Measurements from ENCODE around the gene NTRK2.
A peak's percentile ranks its signal among the peaks of the same experiment; 100 is the strongest.

NTRK2 gene

DNA sequence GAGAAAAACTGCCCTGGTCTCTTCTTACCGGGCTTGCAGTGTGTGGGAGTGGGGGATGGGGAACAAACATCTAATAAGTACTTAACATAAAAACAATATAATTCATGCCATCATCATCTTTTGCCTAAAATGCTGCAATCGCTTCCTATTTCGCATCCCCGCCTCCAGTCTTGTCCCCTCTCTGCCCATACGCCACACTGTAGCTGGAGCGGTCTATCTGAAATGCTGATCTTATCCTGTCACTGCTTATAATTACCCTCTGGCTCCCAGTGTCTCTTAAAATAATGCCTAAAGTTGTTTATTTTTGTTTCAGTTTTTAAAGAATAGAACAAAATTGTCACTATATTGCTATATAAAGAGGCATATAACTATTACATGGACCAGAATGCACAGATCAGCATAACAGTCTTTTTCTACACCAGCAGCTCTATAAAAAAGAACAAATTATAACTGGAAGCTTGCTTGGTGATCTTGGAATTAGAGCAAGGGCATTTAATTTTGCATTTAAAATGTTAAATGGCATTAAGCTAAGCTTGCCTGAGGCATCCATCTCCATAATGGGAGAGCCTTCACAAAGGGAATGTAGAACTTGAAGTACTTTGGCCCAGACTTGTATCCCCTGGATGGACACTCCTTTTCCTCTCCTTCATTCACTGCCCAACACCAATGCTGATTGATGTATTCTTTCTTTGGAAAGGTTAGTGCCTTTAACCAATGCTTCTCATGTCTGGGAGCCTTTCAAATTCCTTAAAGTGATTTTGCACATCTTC lies 12.2 kb downstream of the NTRK2 start:
- no peak for DNase-seq (ENCODE audit: low read depth)

DNA sequence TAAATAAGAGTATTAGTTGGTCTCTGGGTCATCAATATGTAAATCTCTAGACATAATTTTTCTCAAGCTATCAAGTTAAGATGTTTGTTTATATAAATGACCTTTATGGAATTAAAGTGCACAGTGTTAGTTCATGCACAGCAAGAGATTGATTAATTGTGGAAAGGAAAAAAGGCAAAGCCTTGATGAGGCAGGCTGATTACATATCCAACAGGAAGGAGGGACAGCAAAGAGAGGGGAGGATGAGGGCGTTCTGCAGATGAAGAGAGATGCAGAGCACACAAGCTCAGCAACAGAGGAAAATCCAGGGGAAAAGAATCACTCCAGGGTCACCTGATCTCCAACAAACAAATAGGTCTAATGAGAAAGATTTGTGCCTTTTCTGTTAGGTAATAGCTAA lies 16.5 kb downstream of the NTRK2 start:
- no peak for DNase-seq (ENCODE audit: low read depth)

DNA sequence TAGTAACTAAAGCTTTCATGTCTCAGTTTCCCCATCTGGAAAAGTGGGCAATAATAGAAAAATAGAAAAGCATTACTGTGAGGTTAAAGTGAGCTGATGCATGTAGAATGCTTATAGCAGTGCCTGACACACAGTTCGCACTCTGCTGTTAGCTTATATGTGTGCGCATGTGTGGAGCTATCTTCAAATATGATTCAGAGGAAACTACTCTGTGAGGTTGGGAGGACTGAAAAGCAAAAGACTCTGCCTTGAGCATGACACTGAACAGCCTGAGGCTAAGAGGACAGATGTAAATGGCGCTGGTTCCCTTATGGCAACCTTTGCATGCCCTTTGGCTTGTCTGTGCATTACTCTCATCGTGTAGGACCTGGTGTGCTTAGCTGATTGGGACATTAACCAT lies 19.4 kb downstream of the NTRK2 start:
- DNase-seq (ENCODE audit: low read depth): no peak

DNA sequence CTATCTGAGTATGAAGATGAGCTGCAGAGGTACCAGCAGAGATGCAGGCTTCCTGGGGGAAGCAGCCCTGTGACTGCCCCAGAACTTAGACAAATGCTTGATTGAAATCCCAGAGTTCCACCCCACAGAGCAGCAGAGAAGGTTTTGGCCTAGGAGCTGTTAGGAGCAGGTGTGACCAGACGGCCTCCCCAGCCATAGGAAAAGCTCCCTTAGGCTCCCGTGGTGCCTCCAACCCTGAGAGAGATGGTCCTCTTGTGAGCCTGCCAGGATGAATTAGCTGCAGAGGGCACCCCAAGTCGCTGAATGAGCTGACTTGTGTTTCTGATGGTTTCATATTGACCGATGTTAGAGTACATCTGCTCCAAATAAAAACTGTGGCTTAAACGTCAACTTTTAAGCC lies 22.1 kb downstream of the NTRK2 start:
- no peak for DNase-seq (ENCODE audit: low read depth)

DNA sequence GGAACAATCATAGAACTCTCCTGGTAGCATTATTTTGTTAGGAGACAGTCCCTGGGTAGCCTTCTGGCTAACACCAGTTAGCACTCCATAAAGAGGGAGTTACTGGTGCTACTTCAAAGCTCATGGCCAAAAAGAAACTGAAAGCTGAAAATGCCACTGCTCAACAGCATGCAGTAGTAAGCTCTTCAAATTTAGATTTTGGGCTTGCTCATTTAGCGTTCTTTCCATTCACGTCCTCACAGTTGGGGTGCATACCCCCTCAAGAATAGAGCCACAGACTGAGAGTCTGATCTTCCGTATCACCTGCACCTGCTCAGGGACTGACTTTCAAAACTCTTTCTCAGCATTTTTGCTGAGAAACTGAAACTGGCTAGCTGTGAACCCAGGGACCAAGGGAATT lies 24.7 kb downstream of the NTRK2 start:
- no peak for DNase-seq (ENCODE audit: low read depth)

DNA sequence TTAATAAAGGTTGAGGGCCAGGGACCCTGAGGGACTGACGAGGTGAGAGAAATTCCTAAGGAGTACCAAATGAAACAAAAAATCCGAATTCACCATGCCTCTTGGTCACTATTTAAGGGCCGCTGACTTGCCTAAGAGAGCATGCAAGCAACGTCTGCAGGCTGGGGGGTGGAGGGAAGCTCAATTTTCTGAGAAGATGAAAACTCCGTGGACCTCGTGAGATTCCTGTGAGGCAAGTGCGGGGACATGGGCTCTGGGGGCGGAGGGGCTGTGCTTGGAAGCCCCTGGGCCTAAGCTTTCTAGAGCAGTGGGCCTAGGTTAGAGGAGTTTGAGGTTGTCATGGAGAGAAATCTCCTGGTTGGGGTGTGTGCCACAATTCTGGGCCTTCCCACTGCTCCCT lies 27.5 kb downstream of the NTRK2 start:
- DNase-seq (ENCODE audit: low read depth): no peak

DNA sequence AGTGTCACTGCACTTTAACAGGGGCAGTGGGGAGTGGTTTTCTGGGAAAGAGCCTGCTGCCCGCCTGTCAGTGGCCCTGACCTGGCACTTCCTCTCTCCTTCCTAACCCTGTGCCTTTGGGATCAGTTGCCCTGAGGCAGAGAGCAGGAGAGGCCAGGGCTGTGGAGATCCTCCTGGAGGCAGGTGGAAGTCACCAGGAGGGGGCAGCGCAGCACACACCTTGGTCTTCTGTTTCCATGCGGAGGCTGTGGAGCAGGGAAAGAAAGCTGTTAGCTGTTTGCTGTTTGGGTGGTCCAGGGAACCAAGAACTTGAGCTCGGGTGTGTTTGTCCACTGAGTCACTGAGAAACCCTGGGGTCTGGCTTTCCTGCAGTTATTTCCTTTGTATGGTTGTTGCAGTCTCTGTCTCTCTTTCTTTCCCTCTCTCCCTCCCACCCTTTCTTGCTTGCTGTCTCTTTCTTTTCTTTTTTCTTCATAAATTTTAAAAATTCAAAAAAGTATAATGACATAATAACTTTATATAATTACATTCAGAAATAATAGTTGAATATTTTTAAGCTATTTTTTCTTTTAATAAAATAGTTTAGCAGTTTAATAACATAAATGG lies 28.1 kb downstream of the NTRK2 start:
- DNase-seq (ENCODE audit: low read depth): peak; percentile 2

DNA sequence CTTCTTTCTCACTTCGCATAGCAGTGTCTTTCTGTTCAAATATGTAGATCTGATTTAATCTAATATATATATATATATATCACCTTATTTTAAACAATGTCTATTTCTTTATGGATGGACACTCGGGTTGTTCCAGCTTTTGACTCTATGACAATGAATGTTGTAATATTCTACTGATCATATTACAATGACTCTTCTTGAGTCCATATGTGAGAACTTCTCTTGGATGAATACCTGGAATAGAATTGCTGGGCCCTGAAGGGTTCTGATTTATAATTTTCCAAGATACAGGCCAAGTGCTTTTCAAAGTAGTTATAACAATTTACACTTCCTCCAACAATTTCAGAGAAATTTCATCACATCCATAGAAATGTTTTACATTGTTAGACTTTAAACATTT lies 28.8 kb downstream of the NTRK2 start:
- no peak for DNase-seq (ENCODE audit: low read depth)

DNA sequence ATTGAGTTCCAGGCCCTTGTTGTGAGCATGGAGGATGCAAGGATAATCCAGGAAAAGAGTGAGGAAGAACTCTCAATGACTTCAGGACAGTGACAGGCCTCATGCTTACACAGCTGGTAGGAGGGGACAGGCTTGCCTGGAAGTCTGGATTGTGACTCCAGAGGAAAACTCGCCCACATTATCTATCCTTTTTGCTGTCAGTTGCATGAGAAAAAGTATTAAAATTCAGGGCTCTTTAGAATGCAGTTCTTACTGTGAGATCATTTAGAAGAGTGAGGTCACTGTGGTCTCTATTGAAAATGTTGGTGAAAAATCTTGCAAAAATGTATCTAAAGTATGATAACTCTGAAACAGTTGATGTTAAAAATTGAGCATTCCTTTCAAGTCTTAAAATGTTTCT lies 30.5 kb downstream of the NTRK2 start:
- DNase-seq (ENCODE audit: low read depth): no peak

DNA sequence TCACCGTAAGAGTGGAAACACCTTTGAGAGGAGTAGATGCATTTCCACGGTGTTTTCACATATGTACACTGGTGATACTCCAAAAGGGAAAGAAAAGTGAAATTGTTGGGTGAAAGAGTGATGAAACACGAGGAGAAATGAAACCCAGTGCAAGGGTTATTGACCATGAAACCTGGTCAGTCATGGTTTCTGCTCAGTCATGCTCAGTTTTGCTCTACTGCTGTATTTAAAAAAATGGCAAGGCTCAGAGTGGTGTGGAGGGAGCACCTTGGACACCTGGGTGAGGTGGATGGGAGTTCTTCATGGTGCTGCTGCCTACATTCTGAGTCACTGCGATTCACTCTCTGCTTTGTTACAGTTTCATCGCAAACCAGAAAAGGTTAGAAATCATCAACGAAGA lies 32.3 kb downstream of the NTRK2 start:
- DNase-seq (ENCODE audit: low read depth): no peak

DNA sequence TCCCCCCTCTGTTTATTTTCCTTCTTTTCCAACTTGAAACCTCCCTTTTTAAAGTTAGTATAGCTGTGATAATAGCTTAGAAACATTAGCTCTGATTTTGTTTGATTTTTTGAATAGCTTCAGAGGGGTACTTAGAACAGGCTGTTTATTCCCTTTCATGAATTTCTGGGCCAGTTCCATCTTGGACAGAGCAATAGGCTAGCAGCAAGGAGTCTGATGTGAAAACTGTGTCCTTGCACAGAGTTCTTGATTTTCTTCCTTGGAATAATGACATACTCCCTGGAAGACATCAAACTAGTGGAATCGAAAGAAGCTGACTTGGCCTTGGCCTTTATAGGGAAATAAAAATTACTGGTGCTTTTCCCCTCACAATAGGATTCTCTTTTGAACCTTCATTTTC lies 32.9 kb downstream of the NTRK2 start:
- DNase-seq (ENCODE audit: low read depth): no peak

DNA sequence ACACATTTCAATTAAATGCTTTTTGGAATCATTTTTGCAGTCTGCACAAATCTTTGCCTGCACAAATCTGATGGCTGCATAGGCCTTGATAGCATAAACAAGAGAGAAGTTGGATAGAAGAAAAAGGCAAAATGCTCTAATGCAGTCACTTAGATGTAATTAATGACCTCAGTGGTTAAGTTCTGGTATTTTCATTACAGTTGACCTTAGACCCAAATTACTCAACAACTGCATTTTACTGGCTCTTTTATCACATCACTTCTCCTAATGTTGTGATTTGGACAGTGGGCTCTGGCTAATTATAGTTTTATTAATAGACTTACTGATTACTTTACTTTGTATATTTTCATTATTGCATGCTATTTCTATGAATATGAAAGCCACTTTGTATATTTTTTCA lies 34.3 kb downstream of the NTRK2 start:
- DNase-seq (ENCODE audit: low read depth): no peak

DNA sequence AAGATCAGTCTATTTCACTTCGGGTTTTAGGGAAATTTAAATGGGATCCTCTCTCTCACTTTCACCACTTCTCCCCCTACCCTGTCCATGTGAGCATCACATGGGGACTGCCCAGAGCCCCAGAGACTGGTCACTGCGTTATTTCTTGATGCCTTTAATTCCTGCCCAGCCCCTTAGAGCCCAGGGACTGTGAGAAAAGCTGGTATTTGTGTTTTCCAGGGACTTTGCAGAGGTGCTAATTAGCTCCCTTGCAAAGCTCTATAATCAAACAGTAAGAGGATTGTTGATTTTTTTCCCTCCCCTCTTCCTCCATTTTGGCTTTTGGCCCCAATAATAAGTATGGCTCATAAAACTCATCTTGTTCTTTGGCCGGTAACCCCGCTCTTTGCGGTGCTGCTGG lies 35.6 kb downstream of the NTRK2 start:
- DNase-seq (ENCODE audit: low read depth): no peak

DNA sequence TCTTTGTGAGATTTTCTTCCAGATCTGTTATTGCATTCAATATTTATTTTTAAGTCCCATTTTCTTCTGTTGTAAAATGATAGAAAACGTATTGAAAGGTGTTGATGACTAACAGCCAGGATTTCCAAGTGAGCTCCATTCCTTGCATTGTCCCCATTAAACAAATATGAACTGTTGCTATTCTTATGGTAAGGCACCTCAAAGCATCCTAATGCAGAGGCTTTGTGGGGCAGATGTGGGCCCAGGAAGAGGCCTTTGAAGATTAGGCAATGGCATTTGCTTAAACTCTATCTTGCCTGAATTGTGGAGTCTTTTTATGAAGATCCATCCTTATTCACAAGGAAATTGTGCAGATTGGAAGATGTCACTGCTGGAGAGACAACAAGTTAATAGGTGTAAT lies 38.9 kb downstream of the NTRK2 start:
- DNase-seq (ENCODE audit: low read depth): no peak

DNA sequence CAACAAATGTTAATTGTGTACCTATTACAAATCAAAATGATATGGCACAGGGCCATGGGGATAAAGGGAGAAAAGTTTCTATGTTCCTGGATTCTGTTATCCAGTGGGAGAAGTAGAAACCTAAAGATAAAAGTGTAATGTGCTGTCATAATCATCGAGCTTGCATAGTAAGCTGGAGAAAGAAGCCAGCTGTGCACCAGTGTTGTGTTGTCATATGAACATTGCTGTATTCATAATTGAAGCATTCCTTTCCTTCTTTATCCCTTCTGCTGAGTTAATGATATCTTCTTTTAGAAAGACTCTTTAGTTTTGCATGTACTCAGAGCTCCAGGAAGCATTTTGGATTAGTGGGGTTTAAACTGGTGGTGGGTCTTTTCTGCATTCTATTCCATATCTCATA lies 39.5 kb downstream of the NTRK2 start:
- no peak for DNase-seq (ENCODE audit: low read depth)

DNA sequence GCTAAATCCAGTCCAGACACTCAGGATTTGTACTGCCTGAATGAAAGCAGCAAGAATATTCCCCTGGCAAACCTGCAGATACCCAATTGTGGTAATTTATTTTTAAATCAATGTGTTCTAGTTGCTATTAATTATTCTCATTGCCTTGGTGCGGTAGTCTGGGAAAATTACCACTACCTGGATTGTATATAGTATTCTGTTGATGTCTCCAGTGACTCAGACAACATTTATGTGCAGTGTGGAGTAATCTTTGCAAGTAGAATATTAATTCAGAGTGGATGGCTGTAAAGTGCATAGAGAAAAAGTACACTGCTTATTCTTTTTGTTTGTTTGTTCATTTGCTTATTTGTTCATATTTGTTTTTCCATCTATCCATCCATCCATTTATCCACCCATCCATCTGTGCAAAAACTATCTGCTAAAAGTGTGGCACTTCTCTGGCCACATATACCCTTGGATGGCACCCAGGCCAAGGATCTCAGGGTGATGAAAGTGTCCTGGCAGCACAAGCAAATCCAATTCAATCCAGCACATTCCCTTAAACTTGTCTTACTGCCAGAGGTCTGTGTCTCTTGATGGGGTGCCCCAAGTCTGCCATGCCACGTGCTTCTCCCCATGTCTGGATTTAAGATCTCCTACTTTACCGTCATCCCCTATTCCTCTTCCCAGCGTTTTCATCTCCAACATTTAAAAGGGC lies 41.3 kb downstream of the NTRK2 start:
- DNase-seq (ENCODE audit: low read depth): no peak

DNA sequence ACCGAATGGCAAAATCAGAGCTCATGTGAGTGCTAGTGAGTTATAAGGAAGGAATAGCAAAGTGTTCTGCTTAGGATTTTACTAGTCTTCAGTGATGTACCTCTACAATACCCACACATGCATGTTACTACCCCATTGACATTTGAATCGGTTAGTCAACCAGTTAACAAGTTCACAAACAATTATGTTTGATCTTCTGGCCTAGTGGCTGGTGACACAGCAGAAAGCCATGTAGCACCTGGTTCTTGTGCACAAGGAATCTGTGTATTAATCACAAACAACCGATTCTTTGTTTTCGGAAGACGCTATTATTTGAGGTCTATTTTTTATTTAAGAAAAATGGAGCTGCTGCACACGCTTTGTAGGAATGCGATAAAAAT lies 41.9 kb downstream of the NTRK2 start:
- no peak for DNase-seq (ENCODE audit: low read depth)

DNA sequence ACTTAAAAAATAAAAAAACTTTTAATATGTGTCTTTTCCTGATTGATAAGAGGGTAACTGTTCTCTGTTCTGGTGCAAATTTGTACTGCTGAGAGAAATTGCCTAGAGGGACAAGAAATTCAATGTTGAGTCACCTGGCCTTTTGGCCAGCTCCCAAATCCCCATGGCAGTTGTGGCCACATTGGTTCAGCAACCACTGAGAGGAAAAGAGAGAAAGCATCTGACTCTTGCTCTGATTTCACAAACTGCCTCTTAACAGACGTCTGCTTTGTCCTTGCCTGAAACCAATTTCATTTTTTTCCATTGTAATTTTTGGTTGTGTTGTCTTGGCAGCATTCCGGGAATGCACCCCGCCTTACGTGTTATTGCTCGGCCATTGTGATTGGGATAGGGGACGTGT lies 42.4 kb downstream of the NTRK2 start:
- no peak for DNase-seq (ENCODE audit: low read depth)

DNA sequence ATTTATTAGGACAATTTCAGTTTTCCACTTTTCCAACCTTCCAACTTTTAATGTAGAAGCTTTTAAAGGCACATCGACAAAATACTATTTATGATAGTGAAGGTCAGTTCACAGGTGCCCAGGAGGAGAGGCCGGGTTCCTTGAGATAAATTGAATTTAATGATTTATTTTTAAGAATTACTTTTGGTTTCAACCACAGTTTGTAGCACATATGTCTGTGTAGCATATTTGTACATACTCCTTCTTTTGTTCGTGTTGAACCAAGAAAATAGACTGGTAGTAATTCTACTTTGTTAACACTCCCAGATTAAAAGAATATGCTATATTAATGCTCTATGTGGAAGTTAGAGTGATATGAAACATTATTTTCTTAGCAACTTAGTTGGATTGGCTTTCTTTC lies 46.7 kb downstream of the NTRK2 start:
- DNase-seq (ENCODE audit: low read depth): no peak

DNA sequence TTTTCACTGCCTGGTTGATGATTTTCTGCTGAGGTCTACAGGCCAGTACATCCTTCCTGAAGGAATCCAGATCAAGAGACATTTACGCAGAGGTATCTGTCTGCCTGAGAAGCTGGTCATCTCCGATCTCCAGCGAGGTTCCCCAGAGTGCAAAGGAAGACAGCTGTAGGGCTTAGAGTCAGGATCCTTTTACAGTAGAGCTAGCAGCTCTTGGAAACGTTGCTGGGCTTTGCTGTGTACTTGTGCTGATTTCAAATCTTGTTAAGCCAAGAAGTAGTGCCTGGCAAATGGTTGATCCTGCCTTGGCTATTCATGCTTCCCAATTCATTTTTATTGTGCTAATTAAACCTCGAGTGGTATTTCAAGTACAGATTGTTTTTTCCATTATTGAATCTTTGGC lies 48.9 kb downstream of the NTRK2 start:
- DNase-seq (ENCODE audit: low read depth): no peak

DNA sequence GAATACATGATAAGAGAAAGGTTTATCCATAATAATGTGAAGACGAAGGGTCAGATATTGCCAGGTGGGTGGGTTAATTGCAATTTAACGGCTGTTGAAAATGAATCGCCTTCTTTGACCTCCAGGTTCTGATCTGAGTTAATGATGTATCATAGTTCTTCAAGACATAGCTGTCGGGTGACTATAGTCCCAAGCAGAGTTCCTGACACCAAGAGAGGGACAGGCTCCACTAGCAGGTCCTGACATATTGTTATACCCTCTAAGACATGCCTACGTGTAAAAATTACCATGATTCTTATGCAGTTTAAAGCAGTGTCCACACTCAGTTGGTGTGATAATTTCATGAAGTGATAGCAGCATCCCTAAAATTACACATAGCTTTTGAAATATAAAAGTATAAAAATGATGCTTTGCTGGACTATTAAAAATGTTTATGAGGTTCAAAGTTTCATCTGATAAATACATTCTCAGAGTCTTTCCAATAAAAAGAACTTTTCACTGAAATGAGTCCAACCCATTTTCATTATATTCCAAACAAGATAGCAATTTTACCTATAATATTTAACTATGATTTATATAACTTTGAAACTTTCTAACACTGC lies 53.0 kb downstream of the NTRK2 start:
- DNase-seq (ENCODE audit: low read depth): no peak

DNA sequence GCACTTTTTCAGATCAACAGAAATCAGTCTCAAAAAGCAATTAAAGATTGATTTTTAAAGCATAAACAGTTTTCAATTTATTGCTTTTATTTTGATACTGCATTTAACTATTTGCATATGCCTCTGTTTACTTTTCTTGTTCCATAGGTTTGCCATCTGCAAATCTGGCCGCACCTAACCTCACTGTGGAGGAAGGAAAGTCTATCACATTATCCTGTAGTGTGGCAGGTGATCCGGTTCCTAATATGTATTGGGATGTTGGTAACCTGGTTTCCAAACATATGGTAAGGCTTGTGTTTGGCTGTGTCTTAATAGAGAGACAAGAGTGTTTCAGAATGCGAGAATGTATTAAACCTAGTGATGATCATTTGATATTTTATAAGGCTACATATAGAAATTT lies 53.9 kb downstream of the NTRK2 start:
- no peak for DNase-seq (ENCODE audit: low read depth)

DNA sequence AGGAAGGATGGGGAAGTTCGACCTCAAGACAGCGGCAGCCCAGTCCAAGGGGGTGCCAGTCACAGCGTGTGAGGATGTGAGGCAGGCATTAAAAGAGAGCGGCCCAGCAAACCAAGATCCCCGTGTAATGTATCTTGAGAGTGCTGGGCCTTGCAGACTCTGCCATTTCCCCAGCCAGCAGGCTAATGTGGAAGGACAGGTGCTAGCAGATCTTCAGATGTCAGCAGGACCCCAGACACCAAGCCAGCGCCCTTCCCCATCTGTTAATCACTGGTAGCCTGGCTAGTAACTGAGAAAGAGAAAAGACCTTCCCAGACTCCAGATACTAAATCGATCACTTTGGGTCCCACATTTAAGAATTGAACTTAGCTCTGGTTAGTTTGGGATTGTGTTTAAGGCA lies 62.2 kb downstream of the NTRK2 start:
- no peak for DNase-seq (ENCODE audit: low read depth)
